Natural killer cell (primary cell): ENCODE measurements around the gene LASP1. TPM values are rescaled to one million over a fixed set of nuclear protein-coding genes. Genes with fewer than 3 reads are reported as not detected.

Experiments
- ATAC-seq, 3 donors: fragments of 150-1000 bp in 2 of 3; fragments of 200-7000 bp in 1 of 3; cut with Tn5 transposase; 1 replicate in 1 of 3; 2 replicates in 2 of 3; pipeline ENCODE4 v1.10.0; 2021; ENCODE audit warnings: mild to moderate bottlenecking in 2 of 3, moderate library complexity in 2 of 3
- DNase-seq, 2 donors: peaks; one replicate each; pipeline versions ENCODE4 v3.0.0 to v3.0.0-alpha.2; 2013 to 2021; ENCODE audit warnings: mixed read lengths in 1 of 2
- H3K27ac ChIP-seq: one replicate; pipeline ENCODE4 v1.5.1; 2013; ENCODE audit warnings: mild to moderate bottlenecking, low read length
- H3K27me3 ChIP-seq: one replicate; pipeline ENCODE4 v1.6.1; 2013; ENCODE audit warnings: low read length; ENCODE audit not compliant: control insufficient read depth, insufficient read depth
- H3K36me3 ChIP-seq: one replicate; pipeline ENCODE4 v1.6.1; 2013; ENCODE audit warnings: low read length; ENCODE audit not compliant: control insufficient read depth, insufficient read depth
- H3K4me1 ChIP-seq: one replicate; pipeline ENCODE4 v1.6.1; 2013; ENCODE audit warnings: low read length; ENCODE audit not compliant: control insufficient read depth, insufficient read depth
- H3K4me3 ChIP-seq: one replicate; pipeline ENCODE4 v1.5.1; 2013; ENCODE audit warnings: low read length
- H3K9me3 ChIP-seq: one replicate; pipeline ENCODE4 v1.6.1; 2013; ENCODE audit warnings: low read length; ENCODE audit not compliant: control insufficient read depth, insufficient read depth
- H3K27ac Mint-ChIP-seq, 2 donors: one replicate each; pipeline ENCODE4 v1.8.0; 2022; ENCODE audit warnings: mild to moderate bottlenecking in 2 of 2, mixed read lengths in 2 of 2, moderate library complexity in 1 of 2
- H3K27me3 Mint-ChIP-seq, 2 donors: one replicate each; pipeline ENCODE4 v1.8.0; 2022; ENCODE audit warnings: low read depth in 2 of 2, mixed read lengths in 2 of 2
- H3K36me3 Mint-ChIP-seq: one replicate; pipeline ENCODE4 v1.8.0; 2022; ENCODE audit warnings: mixed read lengths
- H3K4me1 Mint-ChIP-seq, 2 donors: one replicate each; pipeline ENCODE4 v1.8.0; 2022; ENCODE audit warnings: mixed read lengths in 2 of 2
- H3K4me3 Mint-ChIP-seq: one replicate; pipeline ENCODE4 v1.8.0; 2022; ENCODE audit warnings: mild to moderate bottlenecking, moderate library complexity, mixed read lengths
- H3K9me3 Mint-ChIP-seq, 2 donors: one replicate each; pipeline ENCODE4 v1.8.0; 2022; ENCODE audit warnings: mixed read lengths in 2 of 2
- CTCF ChIP-seq: fragments of 200-600 bp; IDR thresholded peaks from one replicate; pipeline ENCODE4 v1.8.0; 2022; ENCODE audit warnings: antibody characterized with exemption
- WGBS: methylation state at CpG from one replicate; pipeline ENCODE4 v1.1.7; 2013; ENCODE audit warnings: missing lambda C conversion rate; ENCODE audit not compliant: insufficient coverage; 5-methylcytosine and 5-hydroxymethylcytosine counted together
- intact Hi-C: fragments of 100-400 bp; cut with micrococcal nuclease; formaldehyde crosslinking; loops from one replicate; pipeline ENCODE4 v1.14.2; 2022
- total RNA-seq, 4 donors: library from RNA; stranded (reverse); fragments of 120-200 nt in 1 of 4; gene quantifications; one replicate each; pipeline versions ENCODE4 v1.2.3 to v1.2.4, GENCODE V29; 2013 to 2022

Gene LASP1
- total RNA-seq, 3 donors from 2014 or later (not counting 1 experiment from before 2014, with no cell fraction given), result 293 to 363 (median 340) TPM

DNA sequence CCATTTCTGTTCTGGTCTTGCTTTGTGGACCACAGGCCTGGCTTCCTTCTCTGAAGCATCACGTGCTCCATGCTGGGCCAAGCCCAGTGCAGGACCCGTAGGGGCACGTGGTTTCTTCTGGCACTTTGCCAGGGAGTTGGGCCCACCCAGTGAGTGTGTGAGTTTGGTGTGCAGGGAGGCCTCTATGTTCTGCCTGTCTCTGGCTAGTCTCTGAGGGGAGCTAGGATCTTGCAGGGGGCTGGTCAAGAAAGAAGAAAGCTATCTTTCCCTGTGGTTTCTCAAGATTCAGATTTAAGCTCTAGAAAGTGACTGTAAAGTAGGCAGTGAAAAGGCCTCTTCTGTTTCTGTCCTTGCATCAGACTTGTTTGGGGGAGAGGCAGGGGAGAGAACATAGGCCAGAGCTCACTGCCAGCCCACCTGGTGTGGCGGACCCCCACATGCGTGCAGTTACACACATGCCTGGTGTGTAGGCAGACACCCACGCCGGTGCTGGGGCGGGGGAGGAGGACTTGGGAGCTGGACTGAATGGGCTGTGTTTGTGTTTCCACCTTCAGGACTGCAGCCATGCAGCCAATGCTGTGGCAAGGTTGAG, 11.8 kb downstream of the LASP1 start:
- Mint-ChIP-seq H3K36me3 (peaks cover 6% of the 10 kb centered on the region), H3K27me3 (no peaks in the 10 kb centered on the region), H3K4me3 (peak overlapping the region; percentile 82), H3K27ac (peak overlapping the region; percentile 91 to 98), H3K9me3 (no peaks in the 10 kb centered on the region), H3K4me1 (peaks cover 83 to 91% of the 10 kb centered on the region in 2 donors)
- Histone ChIP-seq H3K27ac (peak overlapping the region; percentile 45), H3K9me3 (no peaks in the 10 kb centered on the region), H3K4me1 (peaks cover 100% of the 10 kb centered on the region), H3K4me3 (no peak overlapping the region), H3K36me3 (peaks cover 59% of the 10 kb centered on the region), H3K27me3 (no peaks in the 10 kb centered on the region)
- WGBS, result 46% methylated on average over 8 of the region's 8 CpGs
- intact Hi-C loops, result loop anchor here (1.0 kb wide), 1 partner anchor 10 kb away; no protein-coding TSS in a partner anchor
- DNase-seq (peak in 1 of 2 donors; percentile 57), ATAC-seq (peak; percentile 30 to 57 (median 38))
- TF ChIP-seq CTCF, result no peak

DNA sequence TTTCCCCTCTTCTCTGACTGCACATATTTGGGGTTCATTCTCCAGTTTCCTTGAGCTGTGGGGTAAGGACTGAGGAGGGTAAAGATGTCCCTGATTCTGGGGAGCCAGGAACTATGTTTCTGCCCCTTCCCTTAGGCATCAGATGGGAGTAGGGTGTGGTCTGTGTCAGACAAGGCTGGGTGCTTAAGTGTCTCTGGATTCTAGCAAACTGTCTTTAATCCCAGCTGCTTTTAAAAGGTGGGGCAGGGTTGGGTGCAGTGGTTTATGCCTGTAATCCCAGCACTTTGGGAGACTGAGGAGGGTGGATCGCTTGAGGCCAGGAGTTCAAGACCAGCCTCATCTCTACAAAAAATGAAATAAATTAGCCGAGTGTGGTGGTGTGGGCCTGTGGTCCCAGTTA, 13.0 kb downstream of the LASP1 start:
- H3K27me3 ChIP-seq, result no peaks in the 10 kb centered on the region
- Mint-ChIP-seq H3K4me1 (peaks cover 86 to 89% of the 10 kb centered on the region in 2 donors), H3K27me3 (no peaks in the 10 kb centered on the region), H3K27ac (peak overlapping the region; percentile 91 to 98), H3K4me3 (peak overlapping the region; percentile 87), H3K9me3 (no peaks in the 10 kb centered on the region), H3K36me3 (peaks cover 6% of the 10 kb centered on the region)
- H3K4me1 ChIP-seq, result peaks cover 100% of the 10 kb centered on the region
- intact Hi-C loops, result loop anchor here (1.0 kb wide), 1 partner anchor 12 kb away; no protein-coding TSS in a partner anchor
- H3K36me3 ChIP-seq, result peaks cover 65% of the 10 kb centered on the region
- ATAC-seq (no peak), DNase-seq (peak in 1 of 2 donors; percentile 11)
- peak overlapping the region; percentile 63 for H3K27ac ChIP-seq
- TF ChIP-seq CTCF, result no peak
- 100% methylated on average over 2 of the region's 2 CpGs for WGBS
- no peaks in the 10 kb centered on the region for H3K9me3 ChIP-seq
- H3K4me3 ChIP-seq, result no peak overlapping the region

- TF ChIP-seq CTCF, result no peak
- peak overlapping the region; percentile 63 for H3K27ac ChIP-seq
- H3K36me3 ChIP-seq, result peaks cover 63% of the 10 kb centered on the region
- peaks cover 86 to 87% of the 10 kb centered on the region in 2 donors for H3K4me1 Mint-ChIP-seq
- H3K27ac Mint-ChIP-seq, result peak overlapping the region; percentile 91 to 98
- no peaks in the 10 kb centered on the region for H3K9me3 Mint-ChIP-seq
- H3K27me3 ChIP-seq, result no peaks in the 10 kb centered on the region
- peaks cover 6% of the 10 kb centered on the region for H3K36me3 Mint-ChIP-seq
- 42% methylated on average over 17 of the region's 19 CpGs for WGBS
- no peak overlapping the region for H3K4me3 ChIP-seq
- H3K4me1 ChIP-seq, result peaks cover 98% of the 10 kb centered on the region
- DNase-seq, result peak in 1 of 2 donors; percentile 49
- intact Hi-C loops, result no loop called here
- ATAC-seq, result no peak
- peak overlapping the region; percentile 87 for H3K4me3 Mint-ChIP-seq
- no peaks in the 10 kb centered on the region for H3K27me3 Mint-ChIP-seq
- H3K9me3 ChIP-seq, result no peaks in the 10 kb centered on the region
Measured at GRCh38 chr17:38883592-38884526, 14.0 kb downstream of the LASP1 start.
